Measurements from ENCODE around the gene COL9A2.

DNA sequence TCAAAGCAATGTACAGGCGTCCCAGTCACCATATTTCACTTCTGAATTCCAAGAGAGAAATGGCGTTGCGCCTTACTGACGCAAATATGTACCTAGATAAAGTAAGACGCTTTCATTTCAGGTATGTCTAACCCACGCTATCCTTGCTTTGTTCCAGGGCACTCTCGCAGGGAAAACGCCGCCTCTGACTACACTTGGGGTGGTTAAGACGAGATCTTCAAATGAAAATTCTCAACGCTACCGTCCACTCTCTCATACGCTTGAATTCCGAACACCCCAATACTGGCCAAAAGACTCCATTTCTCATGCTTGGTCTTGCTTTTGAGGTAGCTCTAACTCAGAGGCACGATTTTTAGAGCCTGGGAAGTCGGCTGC lies 59.8 kb downstream of the COL9A2 start:
- TF ChIP-seq, protein P1, sequence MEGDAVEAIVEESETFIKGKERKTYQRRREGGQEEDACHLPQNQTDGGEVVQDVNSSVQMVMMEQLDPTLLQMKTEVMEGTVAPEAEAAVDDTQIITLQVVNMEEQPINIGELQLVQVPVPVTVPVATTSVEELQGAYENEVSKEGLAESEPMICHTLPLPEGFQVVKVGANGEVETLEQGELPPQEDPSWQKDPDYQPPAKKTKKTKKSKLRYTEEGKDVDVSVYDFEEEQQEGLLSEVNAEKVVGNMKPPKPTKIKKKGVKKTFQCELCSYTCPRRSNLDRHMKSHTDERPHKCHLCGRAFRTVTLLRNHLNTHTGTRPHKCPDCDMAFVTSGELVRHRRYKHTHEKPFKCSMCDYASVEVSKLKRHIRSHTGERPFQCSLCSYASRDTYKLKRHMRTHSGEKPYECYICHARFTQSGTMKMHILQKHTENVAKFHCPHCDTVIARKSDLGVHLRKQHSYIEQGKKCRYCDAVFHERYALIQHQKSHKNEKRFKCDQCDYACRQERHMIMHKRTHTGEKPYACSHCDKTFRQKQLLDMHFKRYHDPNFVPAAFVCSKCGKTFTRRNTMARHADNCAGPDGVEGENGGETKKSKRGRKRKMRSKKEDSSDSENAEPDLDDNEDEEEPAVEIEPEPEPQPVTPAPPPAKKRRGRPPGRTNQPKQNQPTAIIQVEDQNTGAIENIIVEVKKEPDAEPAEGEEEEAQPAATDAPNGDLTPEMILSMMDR (IDR thresholded peaks at IDR 0.05) = no peak
- no peak for TF ChIP-seq POLR2AphosphoS5 (IDR thresholded peaks at IDR 0.05; ENCODE audit: insufficient read depth in 1 of 2, low read depth in 1 of 2)
